IMR-90 (cell line): ENCODE results near the gene HADH. TPM values are rescaled to one million over a fixed set of nuclear protein-coding genes. Genes with fewer than 3 reads are reported as not detected.

Experiments
- ATAC-seq: fragments of 200-7000 bp; cut with Tn5 transposase; 2 replicates; pipeline ENCODE4 v1.9.1; 2020; ENCODE audit warnings: low read depth, mild to moderate bottlenecking, moderate library complexity
- BruUV-seq: library from RNA; stranded (reverse); fragments of 400-500 nt; replicated peaks from 2 replicates; lab custom pipeline; 2021; lab: Mats Ljungman, UMichigan
- CTCF ChIA-PET: fragments of 300-600 bp; formaldehyde crosslinking; extraction: SDS; loops from one replicate; lab custom pipeline; 2021; ENCODE audit warnings: antibody characterized with exemption; lab: Yijun Ruan, JAX
- POLR2A ChIA-PET: fragments of 300-600 bp; sonication (Branson Sonifier 250); formaldehyde crosslinking; loops from one replicate; lab custom pipeline; 2022; ENCODE audit warnings: antibody characterized with exemption; ENCODE audit not compliant: unreplicated experiment; lab: Charles Lee
- DNase-seq: peaks from one replicate; pipeline ENCODE4 v3.0.0; 2013
- H2AFZ ChIP-seq: replicated peaks from 2 replicates; pipeline ENCODE3; 2013; ENCODE audit warnings: low read length, mild to moderate bottlenecking; ENCODE audit not compliant: poor library complexity
- H2AK5ac ChIP-seq: 2 replicates; pipeline ENCODE4 v1.6.1; 2013; ENCODE audit warnings: low read depth, low read length, inconsistent platforms
- H2AK9ac ChIP-seq: replicated peaks from 2 replicates; pipeline ENCODE3; 2013; ENCODE audit warnings: mild to moderate bottlenecking, low read depth, low read length, moderate library complexity; ENCODE audit not compliant: poor library complexity
- H2BK120ac ChIP-seq: 2 replicates; pipeline ENCODE4 v1.6.1; 2013; ENCODE audit warnings: low read depth, low read length, inconsistent platforms
- H2BK15ac ChIP-seq: 3 replicates; pipeline ENCODE4 v1.6.1; 2013; ENCODE audit warnings: low read depth, low read length, inconsistent platforms
- H2BK20ac ChIP-seq: 2 replicates; pipeline ENCODE4 v1.6.1; 2013; ENCODE audit warnings: low read depth, mild to moderate bottlenecking, inconsistent platforms, low read length, moderate library complexity
- H2BK5ac ChIP-seq: 2 replicates; pipeline ENCODE4 v1.6.1; 2013; ENCODE audit warnings: mild to moderate bottlenecking, low read depth, low read length, inconsistent platforms; ENCODE audit not compliant: poor library complexity, severe bottlenecking
- H3K14ac ChIP-seq: replicated peaks from 2 replicates; pipeline ENCODE4 v1.6.1; 2013; ENCODE audit warnings: low read depth, low read length, inconsistent platforms
- H3K18ac ChIP-seq: 2 replicates; pipeline ENCODE4 v1.6.1; 2013; ENCODE audit warnings: low read depth, low read length, control low read depth
- H3K23ac ChIP-seq: 2 replicates; pipeline ENCODE4 v1.6.1; 2013; ENCODE audit warnings: low read depth, low read length, inconsistent platforms
- H3K27ac ChIP-seq: 2 replicates; pipeline ENCODE4 v1.5.1; 2013; ENCODE audit warnings: mild to moderate bottlenecking, control low read depth, low read length; ENCODE audit not compliant: insufficient read depth
- H3K27me3 ChIP-seq: 2 replicates; pipeline ENCODE4 v1.6.1; 2013; ENCODE audit warnings: low read length; ENCODE audit not compliant: control insufficient read depth, insufficient read depth
- H3K36me3 ChIP-seq: 2 replicates; pipeline ENCODE4 v1.6.1; 2013; ENCODE audit warnings: low read length, mixed read lengths; ENCODE audit not compliant: control insufficient read depth, insufficient read depth
- H3K4ac ChIP-seq: 2 replicates; pipeline ENCODE4 v1.6.1; 2013; ENCODE audit warnings: low read depth, low read length, inconsistent platforms
- H3K4me1 ChIP-seq: 2 replicates; pipeline ENCODE4 v1.6.1; 2013; ENCODE audit warnings: low read length, mixed read lengths; ENCODE audit not compliant: control insufficient read depth, insufficient read depth
- H3K4me2 ChIP-seq: 2 replicates; pipeline ENCODE4 v1.6.1; 2013; ENCODE audit warnings: low read depth, mild to moderate bottlenecking, control low read depth, low read length, moderate library complexity
- H3K4me3 ChIP-seq: 2 replicates; pipeline ENCODE4 v1.5.1; 2013; ENCODE audit warnings: low read depth, mild to moderate bottlenecking, control low read depth, low read length, moderate library complexity; ENCODE audit not compliant: insufficient read depth
- H3K56ac ChIP-seq: 2 replicates; pipeline ENCODE4 v1.6.1; 2013; ENCODE audit warnings: low read length, inconsistent platforms; ENCODE audit not compliant: insufficient read depth; ENCODE audit errors: extremely low read depth
- H3K79me1 ChIP-seq, 2 experiments: 2 replicates each; pipeline ENCODE4 v1.6.1; 2013; ENCODE audit warnings: low read length in 2 of 2, inconsistent platforms in 1 of 2, low read depth in 1 of 2
- H3K9ac ChIP-seq: 2 replicates; pipeline ENCODE4 v1.6.1; 2013; ENCODE audit warnings: low read depth, low read length, control low read depth
- H3K9me1 ChIP-seq: 2 replicates; pipeline ENCODE4 v1.6.1; 2013; ENCODE audit warnings: low read length, inconsistent platforms; ENCODE audit not compliant: insufficient read depth
- H3K9me3 ChIP-seq: 2 replicates; pipeline ENCODE4 v1.6.1; 2013; ENCODE audit warnings: low read length; ENCODE audit not compliant: control insufficient read depth, insufficient read depth
- H4K20me1 ChIP-seq: 2 replicates; pipeline ENCODE4 v1.6.1; 2013; ENCODE audit warnings: low read length, inconsistent platforms; ENCODE audit not compliant: insufficient read depth
- H4K5ac ChIP-seq: 2 replicates; pipeline ENCODE4 v1.6.1; 2013; ENCODE audit warnings: mild to moderate bottlenecking, low read depth, low read length, control low read depth
- H4K8ac ChIP-seq, 2 experiments: 2 replicates each; pipeline ENCODE4 v1.6.1; 2013; ENCODE audit warnings: low read depth in 2 of 2, low read length in 2 of 2, control low read depth in 1 of 2, inconsistent platforms in 1 of 2
- H4K91ac ChIP-seq: 2 replicates; pipeline ENCODE4 v1.6.1; 2013; ENCODE audit warnings: low read depth, low read length, inconsistent platforms; ENCODE audit not compliant: insufficient read depth
- BHLHE40 ChIP-seq: fragments of 150-350 bp; IDR thresholded peaks from 2 replicates; pipeline ENCODE4 v1.6.1; 2016; ENCODE audit warnings: mild to moderate bottlenecking, low read depth, low read length
- CEBPB ChIP-seq: IDR thresholded peaks from 2 replicates; pipeline ENCODE4 v1.6.1; 2012; ENCODE audit warnings: low read depth, low read length, improper control_type of control experiment
- CHD1 ChIP-seq: IDR thresholded peaks from 2 replicates; pipeline ENCODE4 v1.6.1; 2012; ENCODE audit warnings: low read depth, low read length, improper control_type of control experiment
- FOS ChIP-seq: fragments of 150-350 bp; IDR thresholded peaks from 2 replicates; pipeline ENCODE4 v1.6.1; 2016; ENCODE audit warnings: low read depth, low read length
- MAFK ChIP-seq: IDR thresholded peaks from 2 replicates; pipeline ENCODE4 v1.6.1; 2012; ENCODE audit warnings: low read depth, low read length, improper control_type of control experiment
- MAZ ChIP-seq: IDR thresholded peaks from 2 replicates; pipeline ENCODE4 v1.6.1; 2012; ENCODE audit warnings: low read depth, mild to moderate bottlenecking, low read length, improper control_type of control experiment, moderate library complexity, borderline replicate concordance
- MXI1 ChIP-seq: IDR thresholded peaks from 2 replicates; pipeline ENCODE4 v1.6.1; 2012; ENCODE audit warnings: low read depth, mild to moderate bottlenecking, low read length, moderate library complexity, borderline replicate concordance
- NFE2L2 ChIP-seq: fragments of 150-350 bp; IDR thresholded peaks from 2 replicates; pipeline ENCODE4 v1.6.1; 2016; ENCODE audit warnings: low read depth, mild to moderate bottlenecking, low read length
- POLR2A ChIP-seq: IDR thresholded peaks from 2 replicates; pipeline ENCODE4 v1.6.1; 2012; ENCODE audit warnings: mild to moderate bottlenecking, low read depth, low read length
- RAD21 ChIP-seq: IDR thresholded peaks from 2 replicates; pipeline ENCODE4 v1.6.1; 2012; ENCODE audit warnings: low read length, improper control_type of control experiment
- RCOR1 ChIP-seq: IDR thresholded peaks from 2 replicates; pipeline ENCODE4 v1.6.1; 2012; ENCODE audit warnings: mild to moderate bottlenecking, low read length, improper control_type of control experiment; ENCODE audit not compliant: insufficient replicate concordance
- RFX5 ChIP-seq: IDR thresholded peaks from 2 replicates; pipeline ENCODE4 v1.8.0; 2012; ENCODE audit warnings: low read depth, mild to moderate bottlenecking, low read length, moderate library complexity
- SMC3 ChIP-seq: fragments of 150-350 bp; IDR thresholded peaks from 2 replicates; pipeline ENCODE4 v1.6.1; 2016; ENCODE audit warnings: low read depth, mild to moderate bottlenecking, antibody characterized with exemption, low read length, moderate library complexity
- WGBS, 2 experiments: methylation state at CpG; one replicate each; pipeline versions ENCODE4 v1.1.5 to v1.1.7; 2013; ENCODE audit warnings: missing lambda C conversion rate in 2 of 2; ENCODE audit not compliant: insufficient read length in 1 of 2; ENCODE audit errors: extremely low coverage in 2 of 2; 5-methylcytosine and 5-hydroxymethylcytosine counted together
- dilution Hi-C: fragments of 300-500 bp; cut with HindIII; formaldehyde crosslinking; loops from one replicate; pipeline ENCODE4 v1.14.3; 2018; ENCODE audit warnings: low sequenced_read_pairs; ENCODE audit not compliant: unreplicated experiment
- in situ Hi-C: fragments of 300-500 bp; cut with MboI; formaldehyde crosslinking; loops from 3 replicates; pipeline ENCODE4 v1.14.3; 2019; ENCODE audit warnings: low sequenced_read_pairs, inconsistent platforms, mixed read lengths
- intact Hi-C: fragments of 100-400 bp; cut with micrococcal nuclease; formaldehyde crosslinking; loops from 2 replicates; pipeline ENCODE4 v1.10.0; 2022
- polyA plus RNA-seq, 3 experiments: library from polyadenylated mRNA; depleted of rRNA; stranded (reverse); fragments of >200 nt; gene quantifications; 2 replicates each; pipeline ENCODE4 v1.2.3, GENCODE V29; 2012; ENCODE audit warnings: low replicate concordance in 1 of 3
- total RNA-seq: library from RNA; depleted of rRNA; stranded (reverse); fragments of >200 nt; gene quantifications from 2 replicates; pipeline ENCODE4 v1.2.3, GENCODE V29; 2012
- TF ChIP-seq, protein P1 (sequence below): fragments of 150-350 bp; IDR thresholded peaks from 2 replicates; pipeline ENCODE4 v1.6.1; 2017; ENCODE audit warnings: mild to moderate bottlenecking, antibody characterized with exemption, low read length, low read depth
- TF ChIP-seq, protein P2 (sequence below): conservative IDR thresholded peaks from 2 replicates; pipeline ENCODE4 v1.5.1; 2012; ENCODE audit warnings: mild to moderate bottlenecking, low read depth, low read length, improper control_type of control experiment
- TF ChIP-seq, protein P3 (sequence below): fragments of 150-350 bp; IDR thresholded peaks from 2 replicates; pipeline ENCODE4 v1.6.1; 2016; ENCODE audit warnings: low read depth, mild to moderate bottlenecking, low read length, moderate library complexity, borderline replicate concordance

The HADH gene
- total and polyA plus RNA-seq, 2 of the 4 experiments (the other 2 are of a cell fraction): 6.8 to 22.6 TPM

DNA sequence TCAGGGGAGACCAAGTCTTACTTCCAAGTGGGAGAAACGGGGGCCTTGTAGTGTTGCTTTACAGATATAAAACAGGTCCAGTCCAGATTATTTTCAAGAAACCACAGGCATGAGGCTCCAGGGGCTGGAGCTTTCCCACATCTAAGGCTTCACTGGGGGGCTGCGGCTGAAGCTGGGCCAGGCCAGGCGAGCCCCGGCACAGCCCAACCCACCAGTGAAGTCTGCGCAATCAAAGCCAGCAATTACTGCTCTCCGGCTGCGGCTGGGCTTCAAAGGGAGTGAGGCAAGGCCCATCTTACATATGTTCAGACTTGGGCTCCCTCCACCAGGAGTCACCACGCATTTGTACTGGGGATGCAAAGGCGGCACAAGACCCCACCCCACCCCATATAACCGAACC is 61.7 kb downstream of the HADH start:
- POLR2A ChIA-PET: no interaction called here
- ATAC-seq (no peak), DNase-seq (no peak)
- no peak overlapping the region for H2BK20ac ChIP-seq
- 94% methylated on average over 6 of the region's 10 CpGs; no CpG with 5 or more reads in 1 of the 2 experiments for WGBS, 2 experiments
- TF ChIP-seq MAZ (no peak), CHD1 (no peak), RAD21 (no peak), RCOR1 (no peak), SMC3 (no peak), BHLHE40 (no peak), CEBPB (no peak), FOS (no peak), MXI1 (no peak), MAFK (no peak), NFE2L2 (no peak), RFX5 (no peak), POLR2A (no peak)
- TF ChIP-seq, protein P1, sequence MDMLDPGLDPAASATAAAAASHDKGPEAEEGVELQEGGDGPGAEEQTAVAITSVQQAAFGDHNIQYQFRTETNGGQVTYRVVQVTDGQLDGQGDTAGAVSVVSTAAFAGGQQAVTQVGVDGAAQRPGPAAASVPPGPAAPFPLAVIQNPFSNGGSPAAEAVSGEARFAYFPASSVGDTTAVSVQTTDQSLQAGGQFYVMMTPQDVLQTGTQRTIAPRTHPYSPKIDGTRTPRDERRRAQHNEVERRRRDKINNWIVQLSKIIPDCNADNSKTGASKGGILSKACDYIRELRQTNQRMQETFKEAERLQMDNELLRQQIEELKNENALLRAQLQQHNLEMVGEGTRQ: no peak
- TF ChIP-seq, protein P2, sequence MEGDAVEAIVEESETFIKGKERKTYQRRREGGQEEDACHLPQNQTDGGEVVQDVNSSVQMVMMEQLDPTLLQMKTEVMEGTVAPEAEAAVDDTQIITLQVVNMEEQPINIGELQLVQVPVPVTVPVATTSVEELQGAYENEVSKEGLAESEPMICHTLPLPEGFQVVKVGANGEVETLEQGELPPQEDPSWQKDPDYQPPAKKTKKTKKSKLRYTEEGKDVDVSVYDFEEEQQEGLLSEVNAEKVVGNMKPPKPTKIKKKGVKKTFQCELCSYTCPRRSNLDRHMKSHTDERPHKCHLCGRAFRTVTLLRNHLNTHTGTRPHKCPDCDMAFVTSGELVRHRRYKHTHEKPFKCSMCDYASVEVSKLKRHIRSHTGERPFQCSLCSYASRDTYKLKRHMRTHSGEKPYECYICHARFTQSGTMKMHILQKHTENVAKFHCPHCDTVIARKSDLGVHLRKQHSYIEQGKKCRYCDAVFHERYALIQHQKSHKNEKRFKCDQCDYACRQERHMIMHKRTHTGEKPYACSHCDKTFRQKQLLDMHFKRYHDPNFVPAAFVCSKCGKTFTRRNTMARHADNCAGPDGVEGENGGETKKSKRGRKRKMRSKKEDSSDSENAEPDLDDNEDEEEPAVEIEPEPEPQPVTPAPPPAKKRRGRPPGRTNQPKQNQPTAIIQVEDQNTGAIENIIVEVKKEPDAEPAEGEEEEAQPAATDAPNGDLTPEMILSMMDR: no peak
- TF ChIP-seq, protein P3, sequence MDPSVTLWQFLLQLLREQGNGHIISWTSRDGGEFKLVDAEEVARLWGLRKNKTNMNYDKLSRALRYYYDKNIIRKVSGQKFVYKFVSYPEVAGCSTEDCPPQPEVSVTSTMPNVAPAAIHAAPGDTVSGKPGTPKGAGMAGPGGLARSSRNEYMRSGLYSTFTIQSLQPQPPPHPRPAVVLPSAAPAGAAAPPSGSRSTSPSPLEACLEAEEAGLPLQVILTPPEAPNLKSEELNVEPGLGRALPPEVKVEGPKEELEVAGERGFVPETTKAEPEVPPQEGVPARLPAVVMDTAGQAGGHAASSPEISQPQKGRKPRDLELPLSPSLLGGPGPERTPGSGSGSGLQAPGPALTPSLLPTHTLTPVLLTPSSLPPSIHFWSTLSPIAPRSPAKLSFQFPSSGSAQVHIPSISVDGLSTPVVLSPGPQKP: no peak
- no peaks in the 10 kb centered on the region for H3K36me3 ChIP-seq
- H4K5ac ChIP-seq: no peak overlapping the region
- H3K23ac ChIP-seq: no peak overlapping the region
- no peak overlapping the region for H2AK5ac ChIP-seq
- H3K14ac ChIP-seq: no peak overlapping the region
- H4K8ac ChIP-seq: no peak overlapping the region
- H4K91ac ChIP-seq: no peak overlapping the region
- H3K9me3 ChIP-seq: no peaks in the 10 kb centered on the region
- intact Hi-C loops (no loop called here), in situ Hi-C loops (no loop called here), dilution Hi-C loops (no loop called here)
- H3K27me3 ChIP-seq: peaks cover 4% of the 10 kb centered on the region
- no peak overlapping the region for H3K27ac ChIP-seq
- no peak overlapping the region for H2AFZ ChIP-seq
- no peak overlapping the region for H3K9ac ChIP-seq
- no peak overlapping the region for H3K4ac ChIP-seq
- CTCF ChIA-PET: no interaction called here
- H3K4me1 ChIP-seq: no peaks in the 10 kb centered on the region
- no TSS peak for BruUV-seq
- H3K4me2 ChIP-seq: no peak overlapping the region
- H3K18ac ChIP-seq: no peak overlapping the region
- H3K56ac ChIP-seq: no peak overlapping the region
- no peaks in the 10 kb centered on the region for H3K9me1 ChIP-seq
- H3K4me3 ChIP-seq: no peak overlapping the region
- H2BK15ac ChIP-seq: no peak overlapping the region
- no peak overlapping the region for H2AK9ac ChIP-seq
- no peaks in the 10 kb centered on the region for H3K79me1 ChIP-seq
- no peaks in the 10 kb centered on the region for H4K20me1 ChIP-seq
- H2BK120ac ChIP-seq: no peak overlapping the region
- H2BK5ac ChIP-seq: no peak overlapping the region
